Measurements from ENCODE around the gene SIGLEC11. TPM values are rescaled to one million over a fixed set of nuclear protein-coding genes. Genes with fewer than 3 reads are reported as not detected.

Gene SIGLEC11
- total and polyA plus RNA-seq, 2 donors (not counting 1 experiment from before 2014, with no cell fraction given): 0.09 TPM; not detected in 1

GRCh38 chr19:50003254-50003788 lies 42.3 kb upstream of the SIGLEC11 start:
- peaks cover 2% of the 10 kb centered on the region for H3K4me1 Mint-ChIP-seq
- H3K4me3 ChIP-seq (ENCODE audit: control extremely low read depth in 1 of 5, extremely low read depth in 1 of 5, insufficient read depth in 1 of 5, low read depth in 2 of 5, low read length in 4 of 5): no peak overlapping the region
- peaks cover 6% of the 10 kb centered on the region for H3K79me2 ChIP-seq (ENCODE audit: control insufficient read depth, insufficient read depth, low read length)
- intact Hi-C loops (cut with micrococcal nuclease): no loop called here
- H3K9me3 Mint-ChIP-seq (ENCODE audit: insufficient read depth): no peaks in the 10 kb centered on the region
- H3K9me3 ChIP-seq (ENCODE audit: control extremely low read depth in 1 of 3, control insufficient read depth in 2 of 3, insufficient read depth in 1 of 3, low read length in 2 of 3): no peaks in the 10 kb centered on the region
- 99% methylated on average over 13 of the region's 17 CpGs for WGBS (ENCODE audit: insufficient coverage)
- H3K27ac Mint-ChIP-seq: no peak overlapping the region
- TF ChIP-seq EZH2 (IDR thresholded peaks at IDR 0.05; ENCODE audit: borderline replicate concordance, insufficient read depth, low read depth, low read length, poor library complexity, severe bottlenecking): no peak
- no peak for TF ChIP-seq CTCF (IDR thresholded peaks at IDR 0.05)
- POLR2A ChIA-PET: no interaction called here
- H3K4me2 ChIP-seq (replicated peaks; ENCODE audit: low read depth, low read length, poor library complexity, severe bottlenecking): no peak overlapping the region
- H4K20me1 ChIP-seq (ENCODE audit: control insufficient read depth, insufficient read depth, low read length, poor library complexity, severe bottlenecking): peaks cover 18% of the 10 kb centered on the region
- DNase-seq: no peak
- no peak overlapping the region for H3K4me3 Mint-ChIP-seq
- CTCF ChIA-PET: interaction anchor here (0.9 to 1.0 kb wide), 2 partner anchors 18 to 66 kb away, joined by 3 read pairs; no protein-coding TSS in a partner anchor
- ATAC-seq (ENCODE audit: low read depth): no peak
- H3K27me3 ChIP-seq (replicated peaks in 1 of 4; ENCODE audit: control extremely low read depth in 1 of 4, control insufficient read depth in 3 of 4, insufficient read depth in 4 of 4, low read length in 3 of 4): no peaks in the 10 kb centered on the region
- no peak overlapping the region for H2AFZ ChIP-seq (ENCODE audit: insufficient read depth, low read depth, low read length, poor library complexity, severe bottlenecking)
- no peaks in the 10 kb centered on the region for H3K27me3 Mint-ChIP-seq
- no peak overlapping the region for H3K27ac ChIP-seq (ENCODE audit: low read length in 2 of 2)
- peaks cover 9 to 90% of the 10 kb centered on the region in 2 experiments for H3K36me3 ChIP-seq (replicated peaks in 1 of 2; ENCODE audit: control extremely low read depth in 1 of 2, control insufficient read depth in 1 of 2, extremely low read depth in 1 of 2, insufficient read depth in 2 of 2, low read length in 1 of 2)
- no peaks in the 10 kb centered on the region for H3K4me1 ChIP-seq (ENCODE audit: control insufficient read depth in 2 of 2, insufficient read depth in 2 of 2, low read length in 2 of 2)
- no peak overlapping the region for H3K9ac ChIP-seq (ENCODE audit: low read length)

GRCh38 chr19:50002386-50002960 lies 41.5 kb upstream of the SIGLEC11 start:
- H3K27ac ChIP-seq (ENCODE audit: low read length in 2 of 2): no peak overlapping the region
- no peak overlapping the region for H2AFZ ChIP-seq (ENCODE audit: insufficient read depth, low read depth, low read length, poor library complexity, severe bottlenecking)
- Mint-ChIP-seq H3K27me3 (no peaks in the 10 kb centered on the region), H3K4me1 (peaks cover 2% of the 10 kb centered on the region), H3K4me3 (no peak overlapping the region), H3K27ac (no peak overlapping the region), H3K9me3 (ENCODE audit: insufficient read depth) (no peaks in the 10 kb centered on the region)
- peaks cover 9% of the 10 kb centered on the region for H4K20me1 ChIP-seq (ENCODE audit: control insufficient read depth, insufficient read depth, low read length, poor library complexity, severe bottlenecking)
- ATAC-seq (ENCODE audit: low read depth) (no peak), DNase-seq (no peak)
- POLR2A ChIA-PET: no interaction called here
- CTCF ChIA-PET: no interaction called here
- H3K4me3 ChIP-seq (ENCODE audit: control extremely low read depth in 1 of 5, extremely low read depth in 1 of 5, insufficient read depth in 1 of 5, low read depth in 2 of 5, low read length in 4 of 5): no peak overlapping the region
- no peaks in the 10 kb centered on the region for H3K9me3 ChIP-seq (ENCODE audit: control extremely low read depth in 1 of 3, control insufficient read depth in 2 of 3, insufficient read depth in 1 of 3, low read length in 2 of 3)
- intact Hi-C loops (cut with micrococcal nuclease): no loop called here
- H3K27me3 ChIP-seq (replicated peaks in 1 of 4; ENCODE audit: control extremely low read depth in 1 of 4, control insufficient read depth in 3 of 4, insufficient read depth in 4 of 4, low read length in 3 of 4): no peaks in the 10 kb centered on the region
- H3K79me2 ChIP-seq (ENCODE audit: control insufficient read depth, insufficient read depth, low read length): peaks cover 3% of the 10 kb centered on the region
- no peak overlapping the region for H3K9ac ChIP-seq (ENCODE audit: low read length)
- H3K4me1 ChIP-seq (ENCODE audit: control insufficient read depth in 2 of 2, insufficient read depth in 2 of 2, low read length in 2 of 2): no peaks in the 10 kb centered on the region
- TF ChIP-seq CTCF (IDR thresholded peaks at IDR 0.05) (no peak), EZH2 (IDR thresholded peaks at IDR 0.05; ENCODE audit: borderline replicate concordance, insufficient read depth, low read depth, low read length, poor library complexity, severe bottlenecking) (no peak)
- WGBS (ENCODE audit: insufficient coverage): 97% methylated on average over 5 of the region's 6 CpGs
- peaks cover 10 to 86% of the 10 kb centered on the region in 2 experiments for H3K36me3 ChIP-seq (replicated peaks in 1 of 2; ENCODE audit: control extremely low read depth in 1 of 2, control insufficient read depth in 1 of 2, extremely low read depth in 1 of 2, insufficient read depth in 2 of 2, low read length in 1 of 2)
- H3K4me2 ChIP-seq (replicated peaks; ENCODE audit: low read depth, low read length, poor library complexity, severe bottlenecking): no peak overlapping the region
